Activated naive CD8-positive, alpha-beta T cell treated with anti-CD3 and anti-CD28 coated beads, Interleukin-2, amount 50 U/mL, for 24 hours (primary cell): ENCODE data around the gene CAPNS1.
"Not testable (repeated sequence)": the region's sequence is repeated elsewhere in the genome, so short reads cannot be mapped to it uniquely, and the experiment has no call there.

Experiments
- ATAC-seq: fragments of 150-1000 bp; cut with Tn5 transposase; one replicate; pipeline ENCODE4 v1.10.0; 2021
- DNase-seq: peaks from one replicate; pipeline ENCODE4 v3.0.0; 2021
- H3K27ac Mint-ChIP-seq: one replicate; pipeline ENCODE4 v1.8.0; 2021; ENCODE audit warnings: mild to moderate bottlenecking, mixed read lengths
- H3K27me3 Mint-ChIP-seq: one replicate; pipeline ENCODE4 v1.8.0; 2021; ENCODE audit warnings: mixed read lengths
- H3K36me3 Mint-ChIP-seq: one replicate; pipeline ENCODE4 v1.8.0; 2021; ENCODE audit warnings: low read depth, mixed read lengths
- H3K4me1 Mint-ChIP-seq: one replicate; pipeline ENCODE4 v1.8.0; 2021; ENCODE audit warnings: mixed read lengths
- H3K4me3 Mint-ChIP-seq: one replicate; pipeline ENCODE4 v1.8.0; 2021; ENCODE audit warnings: mild to moderate bottlenecking, moderate library complexity, mixed read lengths
- H3K9me3 Mint-ChIP-seq: one replicate; pipeline ENCODE4 v1.8.0; 2021; ENCODE audit warnings: mixed read lengths

Gene CAPNS1

DNA sequence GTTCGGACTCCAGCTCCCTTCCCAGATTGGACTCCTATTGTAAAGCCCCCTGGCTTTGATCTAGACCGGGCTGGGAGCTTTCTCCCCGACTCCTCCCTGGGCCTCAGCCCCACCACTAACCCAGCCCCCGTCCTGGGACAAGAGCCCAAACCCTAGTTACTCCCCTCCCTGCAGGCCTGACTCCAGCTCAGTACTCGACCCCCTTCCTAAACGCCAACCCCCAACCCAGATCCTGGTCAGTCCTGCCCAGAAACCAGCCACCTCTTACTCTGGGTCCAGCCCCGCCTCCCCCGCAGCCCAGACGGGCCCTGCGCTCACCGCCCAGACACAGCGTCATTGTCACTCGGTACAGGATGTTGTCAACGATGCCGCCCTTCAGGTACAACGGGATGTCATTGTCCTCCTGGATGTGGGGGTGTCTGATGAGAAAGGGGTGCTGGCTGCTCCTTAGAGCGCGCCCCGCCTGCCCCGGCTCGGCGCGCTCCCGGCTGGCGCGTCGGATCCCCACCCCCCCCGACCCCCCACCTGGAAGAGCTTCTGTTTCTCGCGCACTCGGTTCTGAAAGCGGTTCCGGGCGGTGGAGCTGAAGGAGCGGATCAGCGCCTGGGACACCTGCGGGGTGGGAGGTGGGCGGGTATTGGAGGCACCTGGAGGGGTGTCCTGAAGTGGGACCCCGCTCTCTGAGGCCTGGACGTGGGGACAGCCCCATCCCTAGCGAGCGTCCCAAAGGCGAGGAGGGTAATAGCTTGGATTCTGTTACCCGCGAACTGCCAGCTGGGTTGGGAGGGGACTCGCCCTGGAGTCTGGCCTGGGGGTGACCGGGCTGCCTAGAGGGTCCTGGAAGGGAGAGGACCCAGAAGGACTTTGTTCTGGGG, 11.5 kb downstream of the CAPNS1 start:
- Mint-ChIP-seq H3K27me3 (no peaks in the 10 kb centered on the region), H3K9me3 (no peaks in the 10 kb centered on the region), H3K36me3 (peaks cover 21% of the 10 kb centered on the region), H3K4me1 (no peaks in the 10 kb centered on the region), H3K4me3 (no peak overlapping the region), H3K27ac (no peak overlapping the region)
- DNase-seq (no peak), ATAC-seq (no peak)

- Mint-ChIP-seq H3K27ac (no peak overlapping the region), H3K9me3 (no peaks in the 10 kb centered on the region), H3K4me1 (no peaks in the 10 kb centered on the region), H3K36me3 (peaks cover 16% of the 10 kb centered on the region), H3K27me3 (no peaks in the 10 kb centered on the region), H3K4me3 (no peak overlapping the region)
- DNase-seq (no peak), ATAC-seq (no peak)
These were observed 12.1 kb downstream of the CAPNS1 start for GRCh38 chr19:36152019-36152351.

DNA sequence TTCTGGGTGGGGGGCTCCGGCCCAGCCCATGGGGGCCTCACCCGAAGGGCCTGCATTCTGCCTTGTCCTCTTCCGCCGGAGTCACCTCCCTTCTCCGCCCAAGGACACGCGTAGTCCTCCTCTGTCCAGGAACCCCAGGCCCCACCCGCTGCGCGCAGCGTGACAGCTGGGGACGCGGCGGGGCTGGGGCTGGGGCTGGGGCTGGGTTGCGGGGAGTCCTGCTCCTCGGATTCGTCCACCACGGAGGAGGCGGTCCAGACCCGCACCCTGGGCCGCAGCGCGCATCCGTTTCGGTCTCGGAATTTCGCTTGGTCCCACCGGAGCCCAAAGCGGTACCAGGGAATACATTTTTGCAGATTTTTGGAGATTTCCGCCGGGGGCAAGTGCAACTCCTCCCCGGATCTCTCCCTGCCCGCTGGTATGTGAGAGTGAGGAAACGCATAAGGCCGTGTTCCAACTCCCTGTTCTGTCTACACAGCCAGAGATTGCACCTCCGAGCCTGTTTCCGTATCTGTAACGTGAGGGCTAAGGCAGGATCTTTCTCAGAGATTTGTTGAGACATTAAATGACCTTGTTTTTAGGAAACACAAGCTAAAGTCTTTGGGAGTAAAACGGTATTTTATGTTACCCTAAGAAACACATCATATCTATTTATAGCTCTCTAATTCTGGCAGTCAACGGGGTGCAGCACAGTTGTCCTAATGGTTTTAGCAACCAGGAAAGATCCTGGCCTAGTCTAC, 12.7 kb downstream of the CAPNS1 start, which contains the start of gene COX7A1:
TSS of gene COX7A1 (minus strand) at position 96 of the 740 bp plus-strand sequence. CDS start at position 56, 40 bp downstream.
- peaks cover 13% of the 10 kb centered on the region for H3K36me3 Mint-ChIP-seq
- H3K9me3 Mint-ChIP-seq = no peaks in the 10 kb centered on the region
- no peak for ATAC-seq
- DNase-seq = no peak
- no peak within 1 kb of the TSS for H3K27ac Mint-ChIP-seq
- no peak within 1 kb of the TSS for H3K4me3 Mint-ChIP-seq
- H3K4me1 Mint-ChIP-seq = no peaks in the 10 kb centered on the region
- no peaks in the 10 kb centered on the region for H3K27me3 Mint-ChIP-seq

GRCh38 chr19:36153126-36153525, 13.3 kb downstream of the CAPNS1 start:
- Mint-ChIP-seq H3K9me3 (no peaks in the 10 kb centered on the region), H3K27ac (no peak overlapping the region), H3K4me1 (no peaks in the 10 kb centered on the region), H3K4me3 (no peak overlapping the region), H3K36me3 (peaks cover 11% of the 10 kb centered on the region), H3K27me3 (no peaks in the 10 kb centered on the region)
- no peak for ATAC-seq
- no peak for DNase-seq

- Mint-ChIP-seq H3K4me1 (no peaks in the 10 kb centered on the region), H3K36me3 (peaks cover 2% of the 10 kb centered on the region), H3K27ac (no peak overlapping the region), H3K9me3 (no peaks in the 10 kb centered on the region), H3K27me3 (no peaks in the 10 kb centered on the region), H3K4me3 (no peak overlapping the region)
- ATAC-seq = no peak
- no peak for DNase-seq
These were observed 21.1 kb downstream of the CAPNS1 start for GRCh38 chr19:36160821-36161596.

DNA sequence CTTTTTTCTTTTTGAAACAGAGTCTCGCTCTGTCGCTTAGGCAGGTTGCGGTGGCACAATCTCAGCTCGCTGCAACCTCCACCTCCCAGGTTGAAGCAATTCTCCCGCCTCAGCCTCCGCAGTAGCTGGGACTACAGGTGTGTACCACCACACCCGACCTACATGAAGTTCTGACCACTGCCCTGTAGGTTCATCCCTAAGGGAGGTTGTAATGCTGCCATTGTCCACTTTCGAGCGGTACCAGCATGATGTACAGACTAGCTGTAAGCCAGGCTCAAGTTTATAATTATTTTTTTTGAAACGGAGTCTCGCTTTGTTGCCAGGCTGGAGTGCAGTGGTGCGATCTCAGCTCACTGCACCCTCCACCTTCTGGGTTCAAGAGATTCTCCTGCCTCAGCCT, 23.9 kb downstream of the CAPNS1 start:
- H3K27ac Mint-ChIP-seq = no peak overlapping the region
- ATAC-seq = no peak
- no peak for DNase-seq
- no peaks in the 10 kb centered on the region for H3K9me3 Mint-ChIP-seq
- peaks cover 2% of the 10 kb centered on the region for H3K36me3 Mint-ChIP-seq
- H3K4me3 Mint-ChIP-seq = no peak overlapping the region
- no peaks in the 10 kb centered on the region for H3K4me1 Mint-ChIP-seq
- H3K27me3 Mint-ChIP-seq = no peaks in the 10 kb centered on the region

GRCh38 chr19:36169084-36169760, 29.4 kb downstream of the CAPNS1 start:
- Mint-ChIP-seq H3K27me3 (no peaks in the 10 kb centered on the region), H3K27ac (no peak overlapping the region), H3K4me1 (peaks cover 4% of the 10 kb centered on the region), H3K4me3 (no peak overlapping the region), H3K36me3 (no peaks in the 10 kb centered on the region), H3K9me3 (no peaks in the 10 kb centered on the region)
- DNase-seq = no peak
- ATAC-seq = no peak

GRCh38 chr19:36172852-36173251, 33.0 kb downstream of the CAPNS1 start:
- H3K9me3 Mint-ChIP-seq = no peaks in the 10 kb centered on the region

DNA sequence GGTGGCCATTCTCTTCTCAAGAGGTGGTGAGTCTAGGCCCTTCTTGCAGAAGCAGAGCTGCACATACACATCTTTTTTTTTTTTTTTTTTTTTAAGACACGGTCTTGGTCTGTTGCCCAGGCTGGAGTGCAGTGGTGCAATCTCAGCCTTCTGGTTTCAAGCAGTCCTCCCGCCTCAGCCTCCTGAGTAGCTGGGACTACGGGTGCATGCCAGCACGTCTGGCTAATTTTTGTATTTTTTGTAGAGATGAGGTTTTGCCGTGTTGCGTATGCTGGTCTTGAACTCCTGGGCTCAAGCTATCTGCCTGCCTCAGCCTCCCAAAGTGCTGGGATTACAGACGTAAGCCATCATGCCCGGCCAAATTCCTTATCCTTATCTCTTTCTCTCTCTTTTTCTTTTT, 34.0 kb downstream of the CAPNS1 start:
- ATAC-seq, H3K27ac Mint-ChIP-seq, H3K9me3 Mint-ChIP-seq, H3K4me3 Mint-ChIP-seq, H3K36me3 Mint-ChIP-seq, DNase-seq, H3K27me3 Mint-ChIP-seq, H3K4me1 Mint-ChIP-seq: not testable (repeated sequence)

More at GRCh38 chr19:36172852-36173251, 33.0 kb downstream of the CAPNS1 start:
- DNase-seq = no peak
- no peak for ATAC-seq
- H3K36me3 Mint-ChIP-seq = no peaks in the 10 kb centered on the region
- peaks cover 6% of the 10 kb centered on the region for H3K4me1 Mint-ChIP-seq
- H3K27me3 Mint-ChIP-seq = no peaks in the 10 kb centered on the region
- H3K4me3 Mint-ChIP-seq = no peak overlapping the region
- H3K27ac Mint-ChIP-seq = no peak overlapping the region

GRCh38 chr19:36179077-36179476, 39.2 kb downstream of the CAPNS1 start:
- not testable (repeated sequence) for H3K36me3 Mint-ChIP-seq, H3K27ac Mint-ChIP-seq, H3K4me3 Mint-ChIP-seq, H3K9me3 Mint-ChIP-seq, ATAC-seq, H3K27me3 Mint-ChIP-seq, DNase-seq, H3K4me1 Mint-ChIP-seq

DNA sequence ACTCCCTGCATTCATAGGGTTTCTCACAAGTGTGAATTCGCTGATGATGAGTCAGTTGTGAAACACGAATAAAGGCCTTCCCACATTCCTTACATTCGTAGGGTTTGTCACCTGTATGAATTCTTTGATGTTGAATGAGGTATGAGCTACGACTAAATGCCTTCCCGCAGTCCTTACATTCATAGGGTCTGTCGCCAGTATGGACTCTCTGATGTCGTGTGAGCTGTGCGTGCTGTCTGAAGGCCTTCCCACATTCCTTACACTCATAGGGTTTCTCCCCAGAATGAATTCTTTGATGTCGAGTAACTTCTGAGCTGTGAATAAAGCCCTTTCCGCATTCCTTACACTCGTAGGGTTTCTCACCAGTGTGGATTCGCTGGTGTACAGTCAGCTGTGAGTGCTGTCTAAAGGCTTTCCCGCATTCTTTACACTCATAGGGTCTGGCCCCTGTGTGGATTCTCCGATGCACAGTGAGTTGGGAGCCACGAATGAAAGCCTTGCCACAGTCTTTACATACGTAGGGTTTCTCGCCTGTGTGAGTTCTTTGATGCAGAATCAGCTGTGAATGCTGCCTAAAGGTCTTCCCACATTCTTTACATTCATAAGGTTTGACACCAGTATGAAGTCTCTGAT, 42.9 kb downstream of the CAPNS1 start:
- ATAC-seq (no peak), DNase-seq (no peak)
- Mint-ChIP-seq H3K4me1 (no peaks in the 10 kb centered on the region), H3K4me3 (no peak overlapping the region), H3K27me3 (no peaks in the 10 kb centered on the region), H3K36me3 (peaks cover 1% of the 10 kb centered on the region), H3K27ac (no peak overlapping the region), H3K9me3 (no peaks in the 10 kb centered on the region)

- Mint-ChIP-seq H3K27ac (no peak overlapping the region), H3K9me3 (no peaks in the 10 kb centered on the region), H3K36me3 (peaks cover 1% of the 10 kb centered on the region), H3K27me3 (no peaks in the 10 kb centered on the region), H3K4me3 (no peak overlapping the region), H3K4me1 (no peaks in the 10 kb centered on the region)
- ATAC-seq (no peak), DNase-seq (no peak)
These were observed 43.4 kb downstream of the CAPNS1 start for GRCh38 chr19:36183245-36183628.

DNA sequence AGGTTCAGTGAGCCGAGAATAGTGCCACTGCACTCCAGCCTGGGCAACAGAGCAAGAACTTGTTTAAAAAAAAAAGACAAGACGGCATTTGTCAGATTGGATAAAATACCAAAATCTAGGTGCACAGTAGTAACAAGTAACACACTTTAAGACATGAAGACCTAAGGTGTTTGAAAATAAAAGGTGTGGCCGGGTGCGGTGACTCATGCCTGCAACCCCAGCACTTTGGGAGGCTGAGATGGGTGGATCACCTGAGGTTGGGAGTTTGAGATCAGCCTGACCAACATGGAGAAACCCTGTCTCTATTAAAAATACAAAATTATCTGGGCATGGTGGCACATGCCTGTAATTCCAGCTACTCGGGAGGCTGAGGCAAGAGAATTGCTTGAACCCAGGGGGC, 46.9 kb downstream of the CAPNS1 start:
- H3K4me1 Mint-ChIP-seq, H3K36me3 Mint-ChIP-seq, ATAC-seq, H3K4me3 Mint-ChIP-seq, DNase-seq, H3K9me3 Mint-ChIP-seq, H3K27ac Mint-ChIP-seq, H3K27me3 Mint-ChIP-seq: not testable (repeated sequence)

GRCh38 chr19:36196249-36196648, 56.4 kb downstream of the CAPNS1 start:
- no peak for DNase-seq
- Mint-ChIP-seq H3K36me3 (peaks cover 9% of the 10 kb centered on the region), H3K9me3 (no peaks in the 10 kb centered on the region), H3K27me3 (no peaks in the 10 kb centered on the region), H3K4me3 (no peak overlapping the region), H3K4me1 (no peaks in the 10 kb centered on the region), H3K27ac (no peak overlapping the region)
- ATAC-seq = no peak
